Astrocyte (in vitro differentiated cells and primary cell): ENCODE data around the gene BAHCC1. TPM values are rescaled to one million over a fixed set of nuclear protein-coding genes. Genes with fewer than 3 reads are reported as not detected.

Source experiments
- DNase-seq: peaks from one replicate; pipeline ENCODE4 v3.0.0-alpha.2; 2010; ENCODE audit warnings: low read depth
- FAIRE-seq: peaks from 2 replicates; lab custom pipeline; 2011; peaks lifted over from hg19 to GRCh38; lab: Jason Lieb, UNC
- H2AFZ ChIP-seq: 2 replicates; pipeline ENCODE4 v1.6.0; 2012; ENCODE audit warnings: low read depth, low read length, inconsistent platforms
- H3K27ac ChIP-seq: 2 replicates; pipeline ENCODE4 v1.5.1; 2011; ENCODE audit warnings: low read depth, low read length, inconsistent platforms
- H3K27me3 ChIP-seq: 2 replicates; pipeline ENCODE4 v1.6.0; 2011; ENCODE audit warnings: low read length, inconsistent platforms; ENCODE audit not compliant: insufficient read depth
- H3K36me3 ChIP-seq: 2 replicates; pipeline ENCODE4 v1.5.1; 2011; ENCODE audit warnings: low read length, inconsistent platforms; ENCODE audit not compliant: insufficient read depth
- H3K4me1 ChIP-seq: 2 replicates; pipeline ENCODE4 v1.5.1; 2011; ENCODE audit warnings: low read length, inconsistent platforms; ENCODE audit not compliant: insufficient read depth
- H3K4me2 ChIP-seq: 2 replicates; pipeline ENCODE4 v1.6.0; 2012; ENCODE audit warnings: low read length, inconsistent platforms
- H3K4me3 ChIP-seq: 2 replicates; pipeline ENCODE4 v1.5.1; 2011; ENCODE audit warnings: low read depth, mild to moderate bottlenecking, low read length, inconsistent platforms; ENCODE audit not compliant: insufficient read depth
- H3K79me2 ChIP-seq: 2 replicates; pipeline ENCODE4 v1.6.0; 2012; ENCODE audit warnings: mild to moderate bottlenecking, low read length, inconsistent platforms; ENCODE audit not compliant: insufficient read depth
- H3K9ac ChIP-seq: 2 replicates; pipeline ENCODE4 v1.6.0; 2012; ENCODE audit warnings: mild to moderate bottlenecking, low read length, inconsistent platforms
- H3K9me3 ChIP-seq: 2 replicates; pipeline ENCODE4 v1.5.1; 2012; ENCODE audit warnings: low read depth, mild to moderate bottlenecking, low read length, inconsistent platforms; ENCODE audit not compliant: insufficient read depth
- H4K20me1 ChIP-seq: 2 replicates; pipeline ENCODE4 v1.6.0; 2012; ENCODE audit warnings: low read length, inconsistent platforms; ENCODE audit not compliant: insufficient read depth
- H3K27ac Mint-ChIP-seq: one replicate; pipeline ENCODE4 v1.8.0; 2021; ENCODE audit warnings: mild to moderate bottlenecking, mixed read lengths; ENCODE audit not compliant: unreplicated experiment
- H3K27me3 Mint-ChIP-seq: one replicate; pipeline ENCODE4 v1.8.0; 2021; ENCODE audit warnings: low read depth, mixed read lengths; ENCODE audit not compliant: unreplicated experiment
- H3K36me3 Mint-ChIP-seq: one replicate; pipeline ENCODE4 v1.8.0; 2021; ENCODE audit warnings: low read depth, mixed read lengths; ENCODE audit not compliant: unreplicated experiment
- H3K4me1 Mint-ChIP-seq: one replicate; pipeline ENCODE4 v1.8.0; 2021; ENCODE audit warnings: low read depth, mixed read lengths; ENCODE audit not compliant: unreplicated experiment
- H3K4me3 Mint-ChIP-seq: one replicate; pipeline ENCODE4 v1.8.0; 2021; ENCODE audit warnings: mild to moderate bottlenecking, moderate library complexity, mixed read lengths; ENCODE audit not compliant: unreplicated experiment
- H3K9me3 Mint-ChIP-seq: one replicate; pipeline ENCODE4 v1.8.0; 2021; ENCODE audit warnings: mild to moderate bottlenecking, mixed read lengths; ENCODE audit not compliant: unreplicated experiment
- EZH2 ChIP-seq: IDR thresholded peaks from 2 replicates; pipeline ENCODE4 v1.6.1; 2012; ENCODE audit warnings: mild to moderate bottlenecking, low read length, inconsistent platforms; ENCODE audit not compliant: insufficient read depth
- total RNA-seq: library from RNA; stranded (reverse); gene quantifications from 2 replicates; pipeline ENCODE4 v1.2.1, GENCODE V29; 2021
- TF ChIP-seq, protein P1 (sequence below): IDR thresholded peaks from 2 replicates; pipeline ENCODE4 v1.5.1; 2011; ENCODE audit warnings: low read depth, mild to moderate bottlenecking, inconsistent platforms, low read length, moderate library complexity; ENCODE audit not compliant: insufficient read depth

Gene BAHCC1
- total RNA-seq, 1 donor from 2014 or later: 18.5 TPM

GRCh38 chr17:81387100-81388090, 7.9 kb upstream of the BAHCC1 start:
- TF ChIP-seq EZH2: no peak
- TF ChIP-seq, protein P1, sequence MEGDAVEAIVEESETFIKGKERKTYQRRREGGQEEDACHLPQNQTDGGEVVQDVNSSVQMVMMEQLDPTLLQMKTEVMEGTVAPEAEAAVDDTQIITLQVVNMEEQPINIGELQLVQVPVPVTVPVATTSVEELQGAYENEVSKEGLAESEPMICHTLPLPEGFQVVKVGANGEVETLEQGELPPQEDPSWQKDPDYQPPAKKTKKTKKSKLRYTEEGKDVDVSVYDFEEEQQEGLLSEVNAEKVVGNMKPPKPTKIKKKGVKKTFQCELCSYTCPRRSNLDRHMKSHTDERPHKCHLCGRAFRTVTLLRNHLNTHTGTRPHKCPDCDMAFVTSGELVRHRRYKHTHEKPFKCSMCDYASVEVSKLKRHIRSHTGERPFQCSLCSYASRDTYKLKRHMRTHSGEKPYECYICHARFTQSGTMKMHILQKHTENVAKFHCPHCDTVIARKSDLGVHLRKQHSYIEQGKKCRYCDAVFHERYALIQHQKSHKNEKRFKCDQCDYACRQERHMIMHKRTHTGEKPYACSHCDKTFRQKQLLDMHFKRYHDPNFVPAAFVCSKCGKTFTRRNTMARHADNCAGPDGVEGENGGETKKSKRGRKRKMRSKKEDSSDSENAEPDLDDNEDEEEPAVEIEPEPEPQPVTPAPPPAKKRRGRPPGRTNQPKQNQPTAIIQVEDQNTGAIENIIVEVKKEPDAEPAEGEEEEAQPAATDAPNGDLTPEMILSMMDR: no peak
- H3K27me3 Mint-ChIP-seq: peaks cover 2% of the 10 kb centered on the region
- peak; percentile 34 for DNase-seq

GRCh38 chr17:81388091-81388611, 7.1 kb upstream of the BAHCC1 start:
- Mint-ChIP-seq H3K4me3 (peak overlapping the region; percentile 78), H3K36me3 (no peaks in the 10 kb centered on the region), H3K9me3 (no peaks in the 10 kb centered on the region), H3K4me1 (peaks cover 29% of the 10 kb centered on the region), H3K27ac (peak overlapping the region; percentile 84), H3K27me3 (peaks cover 2% of the 10 kb centered on the region)
- Histone ChIP-seq H3K27me3 (no peaks in the 10 kb centered on the region), H3K4me3 (no peak overlapping the region), H3K4me1 (peaks cover 39% of the 10 kb centered on the region), H2AFZ (no peak overlapping the region), H3K9me3 (no peaks in the 10 kb centered on the region), H3K4me2 (peak overlapping the region; percentile 98), H3K36me3 (no peaks in the 10 kb centered on the region), H4K20me1 (peaks cover 6% of the 10 kb centered on the region), H3K79me2 (peaks cover 28% of the 10 kb centered on the region), H3K9ac (peak overlapping the region; percentile 85), H3K27ac (no peak overlapping the region)
- TF ChIP-seq, protein P1: no peak
- TF ChIP-seq EZH2: no peak
- DNase-seq: no peak
- FAIRE-seq: no peak

More at GRCh38 chr17:81387100-81388090, 7.9 kb upstream of the BAHCC1 start:
- H3K27me3 ChIP-seq: no peaks in the 10 kb centered on the region
- peak overlapping the region; percentile 84 for H3K27ac Mint-ChIP-seq
- peaks cover 37% of the 10 kb centered on the region for H3K4me1 ChIP-seq
- H3K79me2 ChIP-seq: peaks cover 21% of the 10 kb centered on the region
- H3K9me3 ChIP-seq: no peaks in the 10 kb centered on the region
- no peaks in the 10 kb centered on the region for H3K36me3 ChIP-seq
- H3K9ac ChIP-seq: peak overlapping the region; percentile 85
- H3K4me3 Mint-ChIP-seq: peak overlapping the region; percentile 78
- H3K4me1 Mint-ChIP-seq: peaks cover 29% of the 10 kb centered on the region
- H3K9me3 Mint-ChIP-seq: no peaks in the 10 kb centered on the region
- peak overlapping the region; percentile 94 for H2AFZ ChIP-seq
- H3K36me3 Mint-ChIP-seq: no peaks in the 10 kb centered on the region
- H3K4me2 ChIP-seq: peak overlapping the region; percentile 98
- peak overlapping the region; percentile 70 for H3K27ac ChIP-seq
- no peak for FAIRE-seq
- peak overlapping the region; percentile 71 for H3K4me3 ChIP-seq
- H4K20me1 ChIP-seq: peaks cover 6% of the 10 kb centered on the region
